Osteocyte (in vitro differentiated cells): ENCODE data around the gene SPACA6. TPM values are rescaled to one million over a fixed set of nuclear protein-coding genes. Genes with fewer than 3 reads are reported as not detected.
"Not testable (repeated sequence)": the region's sequence is repeated elsewhere in the genome, so short reads cannot be mapped to it uniquely, and the experiment has no call there.

Experiments used
- DNase-seq: peaks from one replicate; pipeline ENCODE4 v3.0.0; 2021; ENCODE audit warnings: mixed read lengths; ENCODE audit not compliant: unreplicated experiment; ENCODE audit errors: extremely low spot score
- H3K27ac Mint-ChIP-seq: one replicate; pipeline ENCODE4 v1.8.0; 2021; ENCODE audit warnings: mild to moderate bottlenecking, mixed read lengths; ENCODE audit not compliant: unreplicated experiment
- H3K27me3 Mint-ChIP-seq: one replicate; pipeline ENCODE4 v1.8.0; 2021; ENCODE audit warnings: mixed read lengths; ENCODE audit not compliant: unreplicated experiment
- H3K36me3 Mint-ChIP-seq: one replicate; pipeline ENCODE4 v1.8.0; 2021; ENCODE audit warnings: mixed read lengths; ENCODE audit not compliant: unreplicated experiment
- H3K4me1 Mint-ChIP-seq: one replicate; pipeline ENCODE4 v1.8.0; 2021; ENCODE audit warnings: mixed read lengths; ENCODE audit not compliant: unreplicated experiment
- H3K4me3 Mint-ChIP-seq: one replicate; pipeline ENCODE4 v1.8.0; 2021; ENCODE audit warnings: mild to moderate bottlenecking, moderate library complexity, mixed read lengths; ENCODE audit not compliant: unreplicated experiment
- H3K9me3 Mint-ChIP-seq: one replicate; pipeline ENCODE4 v1.8.0; 2021; ENCODE audit warnings: mixed read lengths; ENCODE audit not compliant: unreplicated experiment
- total RNA-seq: library from RNA; stranded (reverse); gene quantifications from 2 replicates; pipeline ENCODE4 v1.2.1, GENCODE V29; 2021
- TF ChIP-seq, protein P1 (sequence below): fragments of 200-600 bp; sonication (generic); IDR thresholded peaks from 2 replicates; pipeline ENCODE4 v1.5.0; 2021; ENCODE audit warnings: antibody characterized with exemption, mild to moderate bottlenecking, moderate library complexity

Gene SPACA6
- total RNA-seq, 1 donor from 2014 or later = 36.9 TPM

DNA sequence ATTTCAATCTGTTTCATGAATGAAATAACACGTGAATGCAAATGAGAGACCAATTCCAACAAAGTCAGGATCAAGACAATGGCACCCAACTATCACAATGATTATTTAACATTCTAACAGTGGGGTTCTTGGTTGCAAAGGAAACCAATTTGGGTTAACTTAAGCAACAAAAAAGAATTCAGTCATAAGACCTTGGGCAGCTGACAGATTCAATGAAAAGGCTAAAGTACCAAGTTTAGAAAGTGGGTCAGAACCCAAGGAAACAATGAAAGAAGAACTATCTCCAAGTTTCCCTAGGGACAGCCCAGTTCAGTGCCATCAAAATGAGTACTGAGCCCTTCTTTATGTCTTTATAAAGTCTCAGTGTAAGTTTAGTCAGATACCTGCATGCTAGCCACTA is 29.0 kb upstream of the SPACA6 start:
- peaks cover 46% of the 10 kb centered on the region for H3K27me3 Mint-ChIP-seq
- no peak overlapping the region for H3K4me3 Mint-ChIP-seq

DNA sequence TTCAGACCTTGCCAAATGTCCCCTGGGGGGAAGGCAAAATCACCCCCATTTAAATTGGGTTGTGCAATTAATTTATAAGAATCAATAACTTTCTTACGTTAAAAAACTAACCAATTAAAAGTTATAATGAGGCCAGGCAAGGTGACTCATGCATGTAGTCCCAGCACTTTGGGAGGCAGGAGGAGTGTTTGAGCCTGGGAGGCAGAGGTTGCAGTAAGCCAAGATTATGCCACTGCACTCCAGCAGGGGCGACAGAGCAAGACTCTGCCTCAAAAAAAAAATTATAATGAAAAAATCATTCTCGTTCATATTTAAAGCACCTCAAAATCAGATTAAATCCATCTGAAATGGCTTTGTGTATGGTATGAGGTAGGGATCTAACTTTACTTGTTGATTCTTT is 28.1 kb upstream of the SPACA6 start:
- no peak for DNase-seq
- Mint-ChIP-seq H3K27ac (no peak overlapping the region), H3K36me3 (no peaks in the 10 kb centered on the region), H3K27me3 (peaks cover 48% of the 10 kb centered on the region), H3K4me1 (no peaks in the 10 kb centered on the region), H3K4me3 (no peak overlapping the region), H3K9me3 (no peaks in the 10 kb centered on the region)
- TF ChIP-seq, protein P1, sequence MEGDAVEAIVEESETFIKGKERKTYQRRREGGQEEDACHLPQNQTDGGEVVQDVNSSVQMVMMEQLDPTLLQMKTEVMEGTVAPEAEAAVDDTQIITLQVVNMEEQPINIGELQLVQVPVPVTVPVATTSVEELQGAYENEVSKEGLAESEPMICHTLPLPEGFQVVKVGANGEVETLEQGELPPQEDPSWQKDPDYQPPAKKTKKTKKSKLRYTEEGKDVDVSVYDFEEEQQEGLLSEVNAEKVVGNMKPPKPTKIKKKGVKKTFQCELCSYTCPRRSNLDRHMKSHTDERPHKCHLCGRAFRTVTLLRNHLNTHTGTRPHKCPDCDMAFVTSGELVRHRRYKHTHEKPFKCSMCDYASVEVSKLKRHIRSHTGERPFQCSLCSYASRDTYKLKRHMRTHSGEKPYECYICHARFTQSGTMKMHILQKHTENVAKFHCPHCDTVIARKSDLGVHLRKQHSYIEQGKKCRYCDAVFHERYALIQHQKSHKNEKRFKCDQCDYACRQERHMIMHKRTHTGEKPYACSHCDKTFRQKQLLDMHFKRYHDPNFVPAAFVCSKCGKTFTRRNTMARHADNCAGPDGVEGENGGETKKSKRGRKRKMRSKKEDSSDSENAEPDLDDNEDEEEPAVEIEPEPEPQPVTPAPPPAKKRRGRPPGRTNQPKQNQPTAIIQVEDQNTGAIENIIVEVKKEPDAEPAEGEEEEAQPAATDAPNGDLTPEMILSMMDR = no peak

More for the DNA sequence above, 29.0 kb upstream of the SPACA6 start:
- H3K4me1 Mint-ChIP-seq = no peaks in the 10 kb centered on the region
- no peak for DNase-seq
- H3K36me3 Mint-ChIP-seq = no peaks in the 10 kb centered on the region
- H3K9me3 Mint-ChIP-seq = no peaks in the 10 kb centered on the region
- TF ChIP-seq, protein P1 = no peak
- no peak overlapping the region for H3K27ac Mint-ChIP-seq

DNA sequence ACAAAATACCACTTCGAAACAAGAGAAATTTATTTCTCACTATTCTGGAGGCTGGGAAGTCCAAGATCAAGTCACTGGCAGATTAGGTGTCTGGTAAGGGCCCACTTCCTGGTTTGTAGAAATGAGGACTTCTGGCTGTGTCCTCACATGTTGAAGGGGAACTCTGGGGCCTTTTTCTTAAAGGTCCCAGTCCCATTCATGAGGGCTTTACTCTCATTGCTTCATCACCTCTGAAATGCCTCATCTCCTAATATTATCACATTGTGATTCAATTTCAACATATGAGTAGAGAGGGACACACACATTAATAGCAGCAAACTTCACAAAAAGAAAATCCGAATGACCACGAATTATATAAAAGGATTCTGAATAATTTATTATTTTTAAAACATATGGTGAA is 24.9 kb upstream of the SPACA6 start:
- TF ChIP-seq, protein P1 = no peak
- Mint-ChIP-seq H3K4me3 (no peak overlapping the region), H3K27me3 (peaks cover 47% of the 10 kb centered on the region), H3K36me3 (no peaks in the 10 kb centered on the region), H3K9me3 (no peaks in the 10 kb centered on the region), H3K27ac (no peak overlapping the region), H3K4me1 (no peaks in the 10 kb centered on the region)
- no peak for DNase-seq

DNA sequence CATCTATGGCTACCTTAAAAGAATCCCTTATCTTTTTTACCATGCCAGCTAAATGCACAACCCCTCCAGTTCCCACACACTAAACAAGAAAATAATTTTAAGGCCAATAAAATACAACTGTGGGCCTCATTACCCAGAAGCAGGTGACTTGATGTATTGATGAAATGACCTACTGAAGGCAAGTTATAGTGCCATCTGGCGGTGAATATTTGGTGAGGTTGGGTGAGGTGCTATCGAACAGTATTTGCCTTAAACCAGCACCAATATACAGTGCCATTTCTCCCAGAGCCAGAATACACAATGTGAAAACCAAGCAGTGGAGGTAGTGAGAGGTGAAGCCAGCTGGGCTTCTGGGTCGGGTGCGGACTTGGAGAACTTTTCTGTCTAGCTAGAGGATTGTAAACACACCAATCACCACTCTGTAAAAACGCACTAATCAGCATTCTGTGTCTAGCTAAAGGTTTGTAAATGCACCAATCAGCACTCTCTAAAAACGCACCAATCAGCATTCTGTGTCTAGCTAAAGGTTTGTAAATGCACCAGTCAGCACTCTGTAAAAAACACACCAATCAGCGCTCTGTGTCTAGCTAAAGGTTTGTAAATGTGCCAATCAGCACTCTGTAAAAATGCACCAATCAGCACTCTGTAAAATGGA is 17.1 kb upstream of the SPACA6 start:
- TF ChIP-seq, protein P1 = peak; percentile 46
- not testable (repeated sequence) for H3K4me3 Mint-ChIP-seq, H3K9me3 Mint-ChIP-seq, H3K4me1 Mint-ChIP-seq, H3K36me3 Mint-ChIP-seq, H3K27ac Mint-ChIP-seq, DNase-seq
- peaks cover 17% of the 10 kb centered on the region for H3K27me3 Mint-ChIP-seq

DNA sequence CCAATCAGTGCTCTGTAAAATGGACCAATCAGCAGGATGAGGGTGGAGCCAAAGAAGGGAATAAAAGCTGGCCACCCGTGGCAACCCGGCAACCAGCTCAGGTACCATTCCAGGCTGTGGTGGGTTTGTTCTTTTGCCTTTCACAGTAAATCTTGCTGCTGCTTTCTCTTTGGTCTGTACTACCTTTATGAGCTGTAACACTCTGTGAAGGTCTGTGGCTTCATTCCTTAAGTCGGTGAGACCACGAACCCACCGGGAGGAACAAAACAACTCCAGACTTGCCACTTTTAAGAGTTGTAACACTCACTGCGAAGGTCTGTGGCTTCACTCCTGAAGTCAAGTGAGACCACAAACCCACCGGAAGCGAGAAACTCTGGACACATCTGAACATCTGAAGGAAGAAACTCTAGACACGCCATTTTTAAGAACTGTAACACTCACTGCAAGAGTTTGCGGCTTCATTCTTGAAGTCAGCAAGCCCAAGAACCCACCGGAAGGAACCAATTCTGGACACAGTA is 16.5 kb upstream of the SPACA6 start:
- DNase-seq = no peak
- Mint-ChIP-seq H3K27me3 (peaks cover 16% of the 10 kb centered on the region), H3K27ac (no peak overlapping the region), H3K4me3 (no peak overlapping the region), H3K4me1 (no peaks in the 10 kb centered on the region), H3K36me3 (no peaks in the 10 kb centered on the region), H3K9me3 (no peaks in the 10 kb centered on the region)
- TF ChIP-seq, protein P1 = no peak
